BE2C (cell line): ENCODE results near the gene LRRTM3.

Experiments used
- DNase-seq: peaks from one replicate; pipeline ENCODE4 v3.0.0-alpha.2; 2020
- H3K27me3 ChIP-seq: fragments of 250-450 bp; sonication (Bioruptor Pico); 2 replicates; pipeline ENCODE4 v1.5.1; 2020; ENCODE audit warnings: mild to moderate bottlenecking
- H3K36me3 ChIP-seq: fragments of 250-450 bp; sonication (Bioruptor Pico); 2 replicates; pipeline ENCODE4 v1.5.1; 2020; ENCODE audit warnings: mild to moderate bottlenecking
- H3K4me1 ChIP-seq: fragments of 250-450 bp; sonication (Bioruptor Pico); 2 replicates; pipeline ENCODE4 v1.5.1; 2020
- H3K4me3 ChIP-seq: 2 replicates; pipeline ENCODE4 v1.5.1; 2011; ENCODE audit warnings: low read depth, low read length
- H3K9me3 ChIP-seq: fragments of 250-450 bp; sonication (Bioruptor Pico); 2 replicates; pipeline ENCODE4 v1.5.1; 2020
- TF ChIP-seq, protein P1 (sequence below): IDR thresholded peaks from 2 replicates; pipeline ENCODE4 v1.5.1; 2012; ENCODE audit warnings: mild to moderate bottlenecking, low read depth, low read length

LRRTM3 gene

GRCh38 chr10:66886848-66887247, 39.0 kb upstream of the LRRTM3 start:
- DNase-seq = no peak
- Histone ChIP-seq H3K4me1 (no peaks in the 10 kb centered on the region), H3K4me3 (no peak overlapping the region), H3K36me3 (no peaks in the 10 kb centered on the region), H3K9me3 (no peaks in the 10 kb centered on the region), H3K27me3 (no peaks in the 10 kb centered on the region)
- TF ChIP-seq, protein P1, sequence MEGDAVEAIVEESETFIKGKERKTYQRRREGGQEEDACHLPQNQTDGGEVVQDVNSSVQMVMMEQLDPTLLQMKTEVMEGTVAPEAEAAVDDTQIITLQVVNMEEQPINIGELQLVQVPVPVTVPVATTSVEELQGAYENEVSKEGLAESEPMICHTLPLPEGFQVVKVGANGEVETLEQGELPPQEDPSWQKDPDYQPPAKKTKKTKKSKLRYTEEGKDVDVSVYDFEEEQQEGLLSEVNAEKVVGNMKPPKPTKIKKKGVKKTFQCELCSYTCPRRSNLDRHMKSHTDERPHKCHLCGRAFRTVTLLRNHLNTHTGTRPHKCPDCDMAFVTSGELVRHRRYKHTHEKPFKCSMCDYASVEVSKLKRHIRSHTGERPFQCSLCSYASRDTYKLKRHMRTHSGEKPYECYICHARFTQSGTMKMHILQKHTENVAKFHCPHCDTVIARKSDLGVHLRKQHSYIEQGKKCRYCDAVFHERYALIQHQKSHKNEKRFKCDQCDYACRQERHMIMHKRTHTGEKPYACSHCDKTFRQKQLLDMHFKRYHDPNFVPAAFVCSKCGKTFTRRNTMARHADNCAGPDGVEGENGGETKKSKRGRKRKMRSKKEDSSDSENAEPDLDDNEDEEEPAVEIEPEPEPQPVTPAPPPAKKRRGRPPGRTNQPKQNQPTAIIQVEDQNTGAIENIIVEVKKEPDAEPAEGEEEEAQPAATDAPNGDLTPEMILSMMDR = no peak

DNA sequence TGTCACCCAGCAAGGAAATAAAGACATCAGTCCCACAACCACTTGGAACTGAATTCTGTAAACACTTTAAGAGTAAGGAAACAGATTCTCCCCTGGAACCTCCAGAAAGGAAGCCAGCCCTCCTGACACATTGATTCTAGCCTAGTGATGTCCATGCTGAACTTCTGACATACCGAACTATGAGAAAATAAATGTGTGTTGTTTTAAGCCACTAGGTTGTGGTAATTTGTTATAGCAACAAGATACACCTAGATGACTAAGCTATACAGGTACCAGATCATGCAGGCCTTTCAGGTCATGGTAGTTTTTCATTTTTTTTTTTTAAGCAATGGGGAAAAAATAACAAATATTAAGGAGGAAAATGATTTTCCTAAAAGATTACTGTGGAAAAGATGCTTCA, 37.6 kb upstream of the LRRTM3 start:
- no peaks in the 10 kb centered on the region for H3K9me3 ChIP-seq
- TF ChIP-seq, protein P1 = no peak
- no peak overlapping the region for H3K4me3 ChIP-seq
- H3K4me1 ChIP-seq = no peaks in the 10 kb centered on the region
- H3K36me3 ChIP-seq = no peaks in the 10 kb centered on the region
- DNase-seq = no peak
- no peaks in the 10 kb centered on the region for H3K27me3 ChIP-seq

GRCh38 chr10:66892871-66893270, 33.0 kb upstream of the LRRTM3 start:
- Histone ChIP-seq H3K27me3 (no peaks in the 10 kb centered on the region), H3K4me3 (no peak overlapping the region), H3K9me3 (no peaks in the 10 kb centered on the region), H3K36me3 (no peaks in the 10 kb centered on the region), H3K4me1 (no peaks in the 10 kb centered on the region)
- TF ChIP-seq, protein P1 = no peak
- DNase-seq = no peak

GRCh38 chr10:66910671-66911070, 15.2 kb upstream of the LRRTM3 start:
- TF ChIP-seq, protein P1 = no peak
- Histone ChIP-seq H3K27me3 (no peaks in the 10 kb centered on the region; the same call in 1 of the 2 replicates), H3K36me3 (no peaks in the 10 kb centered on the region), H3K4me1 (no peaks in the 10 kb centered on the region), H3K9me3 (no peaks in the 10 kb centered on the region), H3K4me3 (no peak overlapping the region)
- no peak for DNase-seq

- no peaks in the 10 kb centered on the region for H3K36me3 ChIP-seq
- no peaks in the 10 kb centered on the region for H3K9me3 ChIP-seq
- no peaks in the 10 kb centered on the region for H3K27me3 ChIP-seq
- H3K4me1 ChIP-seq = no peaks in the 10 kb centered on the region
- TF ChIP-seq, protein P1 = no peak
- no peak overlapping the region for H3K4me3 ChIP-seq
- DNase-seq = no peak
Observed at GRCh38 chr10:66916030-66916429, 9.8 kb upstream of the LRRTM3 start.

DNA sequence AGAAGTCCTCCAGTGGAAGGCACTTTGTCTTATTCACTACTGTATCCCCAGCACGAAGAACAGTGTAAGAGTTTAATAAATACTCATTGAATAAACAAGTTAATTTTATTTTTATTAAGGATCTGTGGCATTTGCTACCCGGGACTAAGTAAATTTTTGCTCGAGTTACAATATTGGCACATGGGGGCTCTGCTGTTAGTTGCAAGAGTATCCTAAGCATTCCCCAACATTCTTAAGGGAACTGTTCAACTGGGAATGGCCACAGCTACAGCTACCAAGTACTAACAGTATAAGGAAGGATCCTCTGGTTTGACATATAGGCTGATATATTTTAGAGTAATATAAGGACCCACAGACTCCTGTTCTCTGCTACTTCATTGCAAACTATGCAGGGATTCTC, 8.7 kb upstream of the LRRTM3 start:
- TF ChIP-seq, protein P1 = peak; percentile 14; the same call in 1 of the 2 replicates
- H3K9me3 ChIP-seq = no peaks in the 10 kb centered on the region
- H3K4me1 ChIP-seq = no peaks in the 10 kb centered on the region
- H3K36me3 ChIP-seq = no peaks in the 10 kb centered on the region
- no peak for DNase-seq
- H3K27me3 ChIP-seq = no peaks in the 10 kb centered on the region
- H3K4me3 ChIP-seq = no peak overlapping the region
